Measurements from ENCODE around the gene KIF26B.

The KIF26B gene

DNA sequence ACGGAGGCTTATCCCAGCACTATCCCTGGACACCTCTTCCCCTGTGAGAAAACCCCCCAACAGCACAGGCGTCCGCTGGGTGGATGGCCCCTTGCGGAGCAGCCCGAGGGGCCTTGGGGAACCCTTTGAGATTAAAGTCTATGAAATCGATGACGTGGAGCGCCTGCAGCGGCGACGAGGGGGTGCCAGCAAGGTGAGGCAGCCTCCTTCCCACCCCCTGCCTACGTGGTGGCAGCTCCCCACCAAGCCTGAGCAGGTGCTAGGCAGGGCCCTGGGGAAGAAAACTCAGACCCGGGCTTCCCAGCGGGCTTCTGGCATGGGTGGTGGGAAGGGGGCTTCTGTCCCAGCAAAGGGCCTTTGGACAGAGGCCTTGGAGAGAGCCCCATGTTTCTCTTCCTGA is 543.3 kb downstream of the KIF26B start:
- H3K79me2 ChIP-seq (ENCODE audit: low read length): no peaks in the 10 kb centered on the region
- TF ChIP-seq EZH2phosphoT487 (IDR thresholded peaks at IDR 0.05; ENCODE audit: low read length) (no peak), EZH2 (optimal IDR thresholded peaks at IDR 0.05; ENCODE audit: low read depth, low read length) (no peak)
- TF ChIP-seq, protein P1, sequence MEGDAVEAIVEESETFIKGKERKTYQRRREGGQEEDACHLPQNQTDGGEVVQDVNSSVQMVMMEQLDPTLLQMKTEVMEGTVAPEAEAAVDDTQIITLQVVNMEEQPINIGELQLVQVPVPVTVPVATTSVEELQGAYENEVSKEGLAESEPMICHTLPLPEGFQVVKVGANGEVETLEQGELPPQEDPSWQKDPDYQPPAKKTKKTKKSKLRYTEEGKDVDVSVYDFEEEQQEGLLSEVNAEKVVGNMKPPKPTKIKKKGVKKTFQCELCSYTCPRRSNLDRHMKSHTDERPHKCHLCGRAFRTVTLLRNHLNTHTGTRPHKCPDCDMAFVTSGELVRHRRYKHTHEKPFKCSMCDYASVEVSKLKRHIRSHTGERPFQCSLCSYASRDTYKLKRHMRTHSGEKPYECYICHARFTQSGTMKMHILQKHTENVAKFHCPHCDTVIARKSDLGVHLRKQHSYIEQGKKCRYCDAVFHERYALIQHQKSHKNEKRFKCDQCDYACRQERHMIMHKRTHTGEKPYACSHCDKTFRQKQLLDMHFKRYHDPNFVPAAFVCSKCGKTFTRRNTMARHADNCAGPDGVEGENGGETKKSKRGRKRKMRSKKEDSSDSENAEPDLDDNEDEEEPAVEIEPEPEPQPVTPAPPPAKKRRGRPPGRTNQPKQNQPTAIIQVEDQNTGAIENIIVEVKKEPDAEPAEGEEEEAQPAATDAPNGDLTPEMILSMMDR (IDR thresholded peaks at IDR 0.05; ENCODE audit: low read length): no peak
- H3K9me2 ChIP-seq (replicated peaks; ENCODE audit: insufficient read depth, low read length): no peaks in the 10 kb centered on the region
- DNase-seq: no peak
- no peaks in the 10 kb centered on the region for H3F3A ChIP-seq (ENCODE audit: insufficient read depth, low read length)
- H2AFZ ChIP-seq (ENCODE audit: low read length): no peak overlapping the region
- no peak overlapping the region for H3K4me3 ChIP-seq (ENCODE audit: low read length)
- H3K27ac ChIP-seq (ENCODE audit: low read length): no peak overlapping the region
- H3K9me3 ChIP-seq (replicated peaks; ENCODE audit: insufficient read depth, low read length): no peaks in the 10 kb centered on the region
- H3K9ac ChIP-seq (ENCODE audit: low read length): no peak overlapping the region
- H3K27me3 ChIP-seq (replicated peaks; ENCODE audit: insufficient read depth, low read length): no peaks in the 10 kb centered on the region
- no peaks in the 10 kb centered on the region for H3K4me1 ChIP-seq (ENCODE audit: low read length)
- no peak overlapping the region for H3K4me2 ChIP-seq (ENCODE audit: low read depth, low read length)
- no peaks in the 10 kb centered on the region for H4K20me1 ChIP-seq (ENCODE audit: insufficient read depth, low read length)
- no peaks in the 10 kb centered on the region for H3K36me3 ChIP-seq (replicated peaks; ENCODE audit: insufficient read depth, low read length)

GRCh38 chr1:245698860-245699259 is 544.1 kb downstream of the KIF26B start:
- Histone ChIP-seq H2AFZ (ENCODE audit: low read length) (no peak overlapping the region), H3K9me2 (replicated peaks; ENCODE audit: insufficient read depth, low read length) (no peaks in the 10 kb centered on the region), H3F3A (ENCODE audit: insufficient read depth, low read length) (no peaks in the 10 kb centered on the region), H3K4me3 (ENCODE audit: low read length) (no peak overlapping the region), H3K27me3 (replicated peaks; ENCODE audit: insufficient read depth, low read length) (no peaks in the 10 kb centered on the region), H4K20me1 (ENCODE audit: insufficient read depth, low read length) (no peaks in the 10 kb centered on the region), H3K9me3 (replicated peaks; ENCODE audit: insufficient read depth, low read length) (no peaks in the 10 kb centered on the region), H3K79me2 (ENCODE audit: low read length) (no peaks in the 10 kb centered on the region), H3K36me3 (replicated peaks; ENCODE audit: insufficient read depth, low read length) (no peaks in the 10 kb centered on the region), H3K27ac (ENCODE audit: low read length) (no peak overlapping the region), H3K9ac (ENCODE audit: low read length) (no peak overlapping the region), H3K4me2 (ENCODE audit: low read depth, low read length) (no peak overlapping the region), H3K4me1 (ENCODE audit: low read length) (no peaks in the 10 kb centered on the region)
- DNase-seq: no peak
- no peak for TF ChIP-seq EZH2 (optimal IDR thresholded peaks at IDR 0.05; ENCODE audit: low read depth, low read length)
- no peak for TF ChIP-seq EZH2phosphoT487 (IDR thresholded peaks at IDR 0.05; ENCODE audit: low read length)
- TF ChIP-seq, protein P1 (IDR thresholded peaks at IDR 0.05; ENCODE audit: low read length): no peak

GRCh38 chr1:245700631-245701030 is 545.8 kb downstream of the KIF26B start:
- TF ChIP-seq EZH2phosphoT487 (IDR thresholded peaks at IDR 0.05; ENCODE audit: low read length) (no peak), EZH2 (optimal IDR thresholded peaks at IDR 0.05; ENCODE audit: low read depth, low read length) (no peak)
- TF ChIP-seq, protein P1 (IDR thresholded peaks at IDR 0.05; ENCODE audit: low read length): no peak
- no peak overlapping the region for H3K4me2 ChIP-seq (ENCODE audit: low read depth, low read length)
- H3K9me3 ChIP-seq (replicated peaks; ENCODE audit: insufficient read depth, low read length): no peaks in the 10 kb centered on the region
- no peak overlapping the region for H3K27ac ChIP-seq (ENCODE audit: low read length)
- no peak for DNase-seq
- H3K27me3 ChIP-seq (replicated peaks; ENCODE audit: insufficient read depth, low read length): no peaks in the 10 kb centered on the region
- H4K20me1 ChIP-seq (ENCODE audit: insufficient read depth, low read length): no peaks in the 10 kb centered on the region
- no peaks in the 10 kb centered on the region for H3K79me2 ChIP-seq (ENCODE audit: low read length)
- H3K9me2 ChIP-seq (replicated peaks; ENCODE audit: insufficient read depth, low read length): no peaks in the 10 kb centered on the region
- no peaks in the 10 kb centered on the region for H3F3A ChIP-seq (ENCODE audit: insufficient read depth, low read length)
- no peak overlapping the region for H2AFZ ChIP-seq (ENCODE audit: low read length)
- H3K9ac ChIP-seq (ENCODE audit: low read length): no peak overlapping the region
- no peaks in the 10 kb centered on the region for H3K4me1 ChIP-seq (ENCODE audit: low read length)
- H3K4me3 ChIP-seq (ENCODE audit: low read length): no peak overlapping the region
- H3K36me3 ChIP-seq (replicated peaks; ENCODE audit: insufficient read depth, low read length): no peaks in the 10 kb centered on the region

All from MM.1S (cell line).